ENCODE results near the gene AGAP1.

AGAP1 gene

GRCh38 chr2:236034974-236035373 is 541.1 kb downstream of the AGAP1 start:
- no peaks in the 10 kb centered on the region for H3K27me3 ChIP-seq (replicated peaks)
- in situ Hi-C loops (cut with HindIII; ENCODE audit: low pct_ligation_motif_present, low sequenced_read_pairs) = no loop called here
- no peaks in the 10 kb centered on the region for H3K36me3 ChIP-seq (replicated peaks)
- H3K4me3 ChIP-seq (ENCODE audit: low read depth, low read length) = no peak overlapping the region
- no peak for DNase-seq
- TF ChIP-seq CTCF (IDR thresholded peaks at IDR 0.05; ENCODE audit: low read depth, low read length, missing control alignments) = no peak
- H3K27ac ChIP-seq = no peak overlapping the region

GRCh38 chr2:236036045-236036444 is 542.2 kb downstream of the AGAP1 start:
- Histone ChIP-seq H3K4me3 (ENCODE audit: low read depth, low read length) (no peak overlapping the region), H3K36me3 (replicated peaks) (no peaks in the 10 kb centered on the region), H3K27me3 (replicated peaks) (no peaks in the 10 kb centered on the region), H3K27ac (no peak overlapping the region)
- no peak for TF ChIP-seq CTCF (IDR thresholded peaks at IDR 0.05; ENCODE audit: low read depth, low read length, missing control alignments)
- no peak for DNase-seq
- in situ Hi-C loops (cut with HindIII; ENCODE audit: low pct_ligation_motif_present, low sequenced_read_pairs) = no loop called here

- in situ Hi-C loops (cut with HindIII; ENCODE audit: low pct_ligation_motif_present, low sequenced_read_pairs) = no loop called here
- Histone ChIP-seq H3K4me3 (ENCODE audit: low read depth, low read length) (no peak overlapping the region), H3K27me3 (replicated peaks) (no peaks in the 10 kb centered on the region), H3K36me3 (replicated peaks) (no peaks in the 10 kb centered on the region), H3K27ac (no peak overlapping the region)
- no peak for DNase-seq
- no peak for TF ChIP-seq CTCF (IDR thresholded peaks at IDR 0.05; ENCODE audit: low read depth, low read length, missing control alignments)
These were observed 544.3 kb downstream of the AGAP1 start for GRCh38 chr2:236038096-236038495.

- no peaks in the 10 kb centered on the region for H3K27me3 ChIP-seq (replicated peaks)
- no peak for DNase-seq
- in situ Hi-C loops (cut with HindIII; ENCODE audit: low pct_ligation_motif_present, low sequenced_read_pairs) = no loop called here
- H3K36me3 ChIP-seq (replicated peaks) = no peaks in the 10 kb centered on the region
- no peak for TF ChIP-seq CTCF (IDR thresholded peaks at IDR 0.05; ENCODE audit: low read depth, low read length, missing control alignments)
- no peak overlapping the region for H3K4me3 ChIP-seq (ENCODE audit: low read depth, low read length)
- H3K27ac ChIP-seq = no peak overlapping the region
These were observed 546.9 kb downstream of the AGAP1 start for GRCh38 chr2:236040600-236041328.

- DNase-seq = no peak
- in situ Hi-C loops (cut with HindIII; ENCODE audit: low pct_ligation_motif_present, low sequenced_read_pairs) = no loop called here
- no peaks in the 10 kb centered on the region for H3K36me3 ChIP-seq (replicated peaks)
- H3K27ac ChIP-seq = no peak overlapping the region
- H3K27me3 ChIP-seq (replicated peaks) = no peaks in the 10 kb centered on the region
- TF ChIP-seq CTCF (IDR thresholded peaks at IDR 0.05; ENCODE audit: low read depth, low read length, missing control alignments) = no peak
- no peak overlapping the region for H3K4me3 ChIP-seq (ENCODE audit: low read depth, low read length)
These were observed 547.8 kb downstream of the AGAP1 start for GRCh38 chr2:236041616-236042015.

GRCh38 chr2:236042087-236042486 is 548.2 kb downstream of the AGAP1 start:
- Histone ChIP-seq H3K36me3 (replicated peaks) (no peaks in the 10 kb centered on the region), H3K27me3 (replicated peaks) (no peaks in the 10 kb centered on the region), H3K27ac (no peak overlapping the region), H3K4me3 (ENCODE audit: low read depth, low read length) (no peak overlapping the region)
- in situ Hi-C loops (cut with HindIII; ENCODE audit: low pct_ligation_motif_present, low sequenced_read_pairs) = no loop called here
- TF ChIP-seq CTCF (IDR thresholded peaks at IDR 0.05; ENCODE audit: low read depth, low read length, missing control alignments) = no peak
- DNase-seq = no peak

Measured in brain microvascular endothelial cell (primary cell).